Stimulated activated naive B cell treated with anti-CD40 and anti-IgM and Interleukin-4, amounts not matched to agents 10 μg/mL and 1 μg/mL and 100 μg/mL, for 72 hours (primary cell): ENCODE results near the gene UQCRH.
"Not testable (repeated sequence)": the region's sequence is repeated elsewhere in the genome, so short reads cannot be mapped to it uniquely, and the experiment has no call there.

ENCODE experiments used
- ATAC-seq, 2 donors: fragments of 150-1000 bp; cut with Tn5 transposase; replicated peaks; 2 replicates each; pipeline ENCODE4 v1.10.0; 2021; ENCODE audit warnings: moderate library complexity in 1 of 2
- DNase-seq: peaks from one replicate; pipeline ENCODE4 v3.0.0; 2021
- H3K27ac Mint-ChIP-seq: one replicate; pipeline ENCODE4 v1.8.0; 2022; ENCODE audit warnings: mild to moderate bottlenecking, mixed read lengths
- H3K27me3 Mint-ChIP-seq, 2 donors: one replicate each; pipeline ENCODE4 v1.8.0; 2022; ENCODE audit warnings: mixed read lengths in 2 of 2
- H3K36me3 Mint-ChIP-seq, 2 donors: one replicate each; pipeline ENCODE4 v1.8.0; 2022; ENCODE audit warnings: mixed read lengths in 2 of 2, mild to moderate bottlenecking in 1 of 2
- H3K4me1 Mint-ChIP-seq, 2 donors: one replicate each; pipeline ENCODE4 v1.8.0; 2022; ENCODE audit warnings: mixed read lengths in 2 of 2, mild to moderate bottlenecking in 1 of 2
- H3K4me3 Mint-ChIP-seq, 2 donors: one replicate each; pipeline ENCODE4 v1.8.0; 2022; ENCODE audit warnings: mild to moderate bottlenecking in 2 of 2, mixed read lengths in 2 of 2, moderate library complexity in 1 of 2
- H3K9me3 Mint-ChIP-seq, 2 donors: one replicate each; pipeline ENCODE4 v1.8.0; 2022; ENCODE audit warnings: mixed read lengths in 2 of 2, mild to moderate bottlenecking in 1 of 2

The UQCRH gene

GRCh38 chr1:46333300-46334029 is 30.0 kb downstream of the UQCRH start:
- peaks cover 26 to 27% of the 10 kb centered on the region in 2 donors for H3K36me3 Mint-ChIP-seq
- ATAC-seq (peak; percentile 79 to 80), DNase-seq (peak; percentile 63)
- no peaks in the 10 kb centered on the region for H3K27me3 Mint-ChIP-seq
- peaks cover 0 to 4% of the 10 kb centered on the region in 2 donors for H3K9me3 Mint-ChIP-seq
- H3K4me3 Mint-ChIP-seq: peak overlapping the region in 1 of 2 donors; percentile 11
- H3K27ac Mint-ChIP-seq: peak overlapping the region; percentile 88
- H3K4me1 Mint-ChIP-seq: peaks cover 15 to 54% of the 10 kb centered on the region in 2 donors

GRCh38 chr1:46334030-46334384 is 30.5 kb downstream of the UQCRH start:
- H3K4me1 Mint-ChIP-seq: peaks cover 17 to 57% of the 10 kb centered on the region in 2 donors
- peaks cover 25% of the 10 kb centered on the region in 2 donors for H3K36me3 Mint-ChIP-seq
- DNase-seq (no peak), ATAC-seq (no peak)
- peak overlapping the region; percentile 88 for H3K27ac Mint-ChIP-seq
- H3K27me3 Mint-ChIP-seq: no peaks in the 10 kb centered on the region
- H3K9me3 Mint-ChIP-seq: peaks cover 0 to 6% of the 10 kb centered on the region in 2 donors
- no peak overlapping the region for H3K4me3 Mint-ChIP-seq

DNA sequence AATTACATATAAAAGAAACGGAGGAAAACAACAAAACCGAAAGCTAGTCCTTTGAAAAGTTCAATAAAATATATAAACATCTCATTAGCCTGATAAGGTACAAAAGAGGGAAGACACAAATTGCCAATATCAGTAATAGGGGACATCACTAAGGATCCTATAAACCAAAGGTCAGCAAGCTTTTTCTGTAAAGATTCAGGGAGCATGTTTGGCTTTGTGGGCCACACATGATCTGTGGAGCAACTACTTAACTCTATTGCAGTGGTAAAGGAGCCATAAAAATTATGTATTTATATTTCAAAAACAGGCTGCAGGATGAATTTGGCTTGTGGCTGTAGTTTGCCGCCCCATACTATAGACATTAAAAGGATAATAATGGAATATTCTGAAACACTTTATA is 31.6 kb downstream of the UQCRH start:
- Mint-ChIP-seq H3K36me3 (peaks cover 18 to 20% of the 10 kb centered on the region in 2 donors), H3K27ac (no peak overlapping the region), H3K9me3 (peaks cover 0 to 6% of the 10 kb centered on the region in 2 donors), H3K27me3 (no peaks in the 10 kb centered on the region), H3K4me1 (peaks cover 19 to 56% of the 10 kb centered on the region in 2 donors), H3K4me3 (no peak overlapping the region)
- ATAC-seq (no peak), DNase-seq (no peak)

DNA sequence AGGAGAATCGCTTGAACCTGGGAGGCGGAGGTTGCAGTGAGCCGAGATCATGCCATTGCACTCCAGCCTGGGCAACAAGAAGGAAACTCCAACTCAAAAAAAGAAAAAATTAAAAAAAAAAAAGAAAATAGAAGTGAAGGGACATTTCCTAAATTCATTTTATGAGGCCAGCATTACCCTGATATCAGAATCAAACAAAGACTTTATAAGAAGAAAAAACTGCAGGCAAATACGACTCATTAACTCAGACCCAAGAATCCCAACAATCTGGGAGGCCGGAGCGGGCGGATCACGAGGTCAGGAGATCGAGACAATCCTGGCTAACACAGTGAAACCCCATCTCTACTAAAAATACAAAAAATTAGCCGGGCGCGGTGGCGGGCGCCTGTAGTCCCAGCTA is 33.9 kb downstream of the UQCRH start:
- H3K27ac Mint-ChIP-seq, H3K4me3 Mint-ChIP-seq, ATAC-seq, H3K9me3 Mint-ChIP-seq, H3K27me3 Mint-ChIP-seq, DNase-seq: not testable (repeated sequence)
- H3K36me3 Mint-ChIP-seq: peaks cover 18 to 22% of the 10 kb centered on the region in 2 donors
- H3K4me1 Mint-ChIP-seq: peaks cover 29 to 55% of the 10 kb centered on the region in 2 donors

DNA sequence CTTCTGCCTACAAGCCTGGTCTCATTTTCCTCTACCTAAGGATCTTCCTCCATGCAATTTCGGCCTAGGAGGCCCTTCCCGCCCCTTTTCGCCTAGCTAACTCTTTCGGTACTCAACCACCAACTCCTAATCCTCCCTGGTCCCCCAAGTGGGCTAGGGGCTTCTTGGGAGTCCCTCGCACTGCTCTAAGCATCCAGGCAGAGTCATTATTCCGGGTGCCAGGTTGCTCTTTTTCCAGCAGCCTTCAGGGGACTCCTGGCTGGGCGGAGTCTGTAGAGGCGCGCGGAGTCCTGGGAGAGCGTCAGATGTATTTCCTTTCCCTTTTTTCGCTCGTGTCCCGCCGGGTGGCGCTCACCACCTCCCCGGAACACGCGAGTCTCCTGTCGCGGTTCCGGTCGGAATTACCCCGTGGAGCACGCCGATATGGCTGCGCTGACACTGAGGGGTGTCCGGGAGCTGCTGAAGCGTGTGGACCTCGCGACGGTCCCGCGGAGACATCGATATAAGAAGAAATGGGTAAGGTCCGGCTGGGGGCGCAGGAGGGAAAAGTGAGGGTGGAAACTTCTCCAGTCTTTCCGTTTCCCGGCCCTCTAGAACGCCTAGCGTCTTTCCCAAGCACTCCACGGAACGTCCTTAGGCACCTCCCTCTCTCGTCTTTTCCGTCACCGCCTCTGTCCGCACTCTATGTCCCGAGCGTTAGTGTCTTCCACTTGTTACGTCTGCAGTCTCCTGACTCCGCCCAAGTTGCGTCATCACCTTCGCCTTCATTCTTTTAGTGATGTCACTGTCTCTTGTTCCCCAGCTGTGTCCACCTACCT is 37.1 kb downstream of the UQCRH start, which contains the start of gene NSUN4:
TSS of gene NSUN4 (plus strand) at position 404 of the 818 bp plus-strand sequence. CDS start at position 424, 20 bp downstream.
- ATAC-seq: peak; percentile 89
- Mint-ChIP-seq H3K9me3 (peaks cover 0 to 1% of the 10 kb centered on the region in 2 donors), H3K27ac (peak within 1 kb of the TSS; percentile 99), H3K27me3 (no peaks in the 10 kb centered on the region), H3K36me3 (peaks cover 43 to 53% of the 10 kb centered on the region in 2 donors), H3K4me1 (peaks cover 43 to 66% of the 10 kb centered on the region in 2 donors), H3K4me3 (peak within 1 kb of the TSS; percentile 97 to 98)
- peak; percentile 86 for DNase-seq

GRCh38 chr1:46341222-46342083 is 38.0 kb downstream of the UQCRH start:
- Mint-ChIP-seq H3K27ac (peak overlapping the region; percentile 99), H3K9me3 (peaks cover 0 to 1% of the 10 kb centered on the region in 2 donors), H3K4me3 (peak overlapping the region; percentile 97 to 98), H3K4me1 (peaks cover 43 to 71% of the 10 kb centered on the region in 2 donors), H3K36me3 (peaks cover 43 to 55% of the 10 kb centered on the region in 2 donors), H3K27me3 (no peaks in the 10 kb centered on the region)
- DNase-seq: no peak
- ATAC-seq: no peak

DNA sequence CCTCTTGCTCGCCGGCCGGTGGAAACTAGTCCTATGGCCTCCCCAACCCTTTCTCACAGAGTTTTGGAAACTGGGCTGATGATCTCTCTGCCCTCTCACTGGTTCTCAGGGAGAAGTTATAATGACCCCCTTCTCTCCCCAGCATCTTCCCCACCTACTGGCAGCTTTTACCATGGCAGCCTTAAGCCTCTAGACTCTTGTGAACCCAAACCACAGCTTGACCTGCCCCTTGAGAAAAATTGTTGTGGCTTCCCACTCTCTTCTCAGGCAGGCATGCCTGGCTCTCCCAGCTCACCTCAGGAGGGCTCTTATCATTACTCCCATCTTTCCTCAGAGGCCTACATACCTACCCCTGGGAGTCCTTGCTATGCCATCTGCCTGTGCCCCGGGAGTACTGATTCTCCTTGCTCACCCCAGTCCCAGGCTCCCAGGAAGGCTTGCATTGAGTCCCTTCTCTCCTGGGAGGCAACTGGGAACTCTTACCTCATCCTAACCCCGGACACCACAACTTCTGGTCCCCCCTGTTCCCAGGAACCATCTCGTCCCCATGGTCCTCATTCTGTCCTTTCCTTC is 38.7 kb downstream of the UQCRH start:
- Mint-ChIP-seq H3K27me3 (no peaks in the 10 kb centered on the region), H3K27ac (peak overlapping the region; percentile 99), H3K36me3 (peaks cover 50 to 62% of the 10 kb centered on the region in 2 donors), H3K9me3 (peaks cover 0 to 1% of the 10 kb centered on the region in 2 donors), H3K4me1 (peaks cover 46 to 78% of the 10 kb centered on the region in 2 donors), H3K4me3 (peak overlapping the region; percentile 97 to 98)
- DNase-seq (peak; percentile 15), ATAC-seq (peak; percentile 23 to 26)

DNA sequence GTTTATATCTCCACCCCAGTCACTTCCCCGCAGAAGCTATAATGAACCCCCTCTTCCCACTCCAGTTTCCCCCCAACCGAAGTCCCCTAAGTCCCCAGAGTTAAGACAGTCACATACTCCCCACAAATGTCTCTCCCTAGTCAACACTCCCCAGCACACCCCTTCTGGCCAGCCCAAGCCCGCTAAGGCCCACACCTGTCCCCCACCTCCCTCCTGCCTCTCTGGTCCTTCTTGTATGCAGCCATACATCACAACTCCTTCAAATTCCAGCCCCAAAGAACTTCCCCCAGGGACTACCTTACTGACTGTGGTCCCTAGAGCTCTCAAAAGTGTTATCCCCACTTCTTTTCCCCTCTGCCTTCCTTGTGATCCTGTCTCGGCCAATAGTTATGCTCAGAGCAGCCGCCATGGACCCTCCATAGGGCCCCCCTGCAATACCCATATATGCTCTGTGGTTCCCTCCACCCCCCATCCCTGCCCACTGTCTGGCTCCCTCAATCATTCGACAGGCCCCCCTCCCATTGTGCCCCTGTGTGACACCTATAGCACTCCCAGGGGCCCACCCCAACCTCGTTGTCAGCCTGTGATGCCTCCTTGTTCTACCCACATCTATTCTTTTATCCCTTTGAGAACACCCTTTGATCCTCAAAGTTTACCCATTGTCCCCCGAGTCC is 39.3 kb downstream of the UQCRH start:
- peaks cover 0 to 1% of the 10 kb centered on the region in 2 donors for H3K9me3 Mint-ChIP-seq
- ATAC-seq (no peak), DNase-seq (no peak)
- no peaks in the 10 kb centered on the region for H3K27me3 Mint-ChIP-seq
- peaks cover 55 to 69% of the 10 kb centered on the region in 2 donors for H3K36me3 Mint-ChIP-seq
- peak overlapping the region; percentile 97 to 98 for H3K4me3 Mint-ChIP-seq
- peaks cover 48 to 84% of the 10 kb centered on the region in 2 donors for H3K4me1 Mint-ChIP-seq
- H3K27ac Mint-ChIP-seq: peak overlapping the region; percentile 99

DNA sequence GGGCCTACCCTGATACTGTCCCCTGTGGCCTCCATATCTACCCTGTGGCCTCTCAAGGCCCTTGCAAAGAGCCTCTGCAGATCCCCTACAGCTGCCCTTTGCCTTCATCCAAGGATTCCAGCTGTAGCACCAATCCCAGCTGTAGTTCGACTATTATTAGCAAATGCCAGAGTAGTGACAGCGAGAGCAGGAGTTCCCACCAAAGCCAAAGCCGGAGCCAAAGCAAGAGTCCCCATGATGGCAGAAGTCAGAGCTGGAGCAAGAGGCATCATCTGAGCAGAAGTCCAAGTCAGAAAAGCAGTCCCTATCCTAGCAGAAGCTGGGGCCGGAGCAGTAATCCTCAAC is 39.8 kb downstream of the UQCRH start:
- ATAC-seq (no peak), DNase-seq (no peak)
- Mint-ChIP-seq H3K4me3 (peak overlapping the region in 1 of 2 donors; percentile 26), H3K27ac (peak overlapping the region; percentile 20), H3K27me3 (no peaks in the 10 kb centered on the region), H3K9me3 (peaks cover 0 to 1% of the 10 kb centered on the region in 2 donors), H3K4me1 (peaks cover 51 to 90% of the 10 kb centered on the region in 2 donors), H3K36me3 (peaks cover 60 to 73% of the 10 kb centered on the region in 2 donors)

- no peaks in the 10 kb centered on the region for H3K27me3 Mint-ChIP-seq
Measured at GRCh38 chr1:46343705-46344104, 40.2 kb downstream of the UQCRH start.

DNA sequence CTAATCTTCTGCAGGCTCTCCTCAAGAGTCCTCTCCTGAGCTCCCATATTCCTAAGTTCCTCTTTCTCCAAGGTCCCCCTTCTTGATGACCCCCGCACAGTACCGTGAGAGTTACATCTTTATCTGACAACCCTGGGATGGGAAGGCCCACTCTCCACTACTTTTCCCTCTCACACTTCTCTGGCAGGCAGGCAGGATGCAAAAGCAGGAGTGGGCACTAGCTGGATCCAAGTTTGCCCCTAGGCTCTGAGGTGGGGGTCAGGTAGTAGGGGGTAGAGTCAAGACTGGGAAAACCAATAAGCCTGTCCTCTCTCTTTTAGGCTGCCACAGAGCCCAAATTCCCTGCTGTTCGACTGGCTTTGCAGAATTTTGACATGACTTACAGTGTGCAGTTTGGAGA is 41.0 kb downstream of the UQCRH start:
- Mint-ChIP-seq H3K4me1 (peaks cover 48 to 84% of the 10 kb centered on the region in 2 donors), H3K4me3 (no peak overlapping the region), H3K9me3 (no peaks in the 10 kb centered on the region), H3K27ac (peak overlapping the region; percentile 42), H3K36me3 (peaks cover 63 to 76% of the 10 kb centered on the region in 2 donors), H3K27me3 (no peaks in the 10 kb centered on the region)
- no peak for ATAC-seq
- DNase-seq: no peak

More at GRCh38 chr1:46343705-46344104, 40.2 kb downstream of the UQCRH start:
- Mint-ChIP-seq H3K27ac (peak overlapping the region; percentile 42), H3K4me1 (peaks cover 50 to 89% of the 10 kb centered on the region in 2 donors), H3K36me3 (peaks cover 60 to 73% of the 10 kb centered on the region in 2 donors), H3K4me3 (peak overlapping the region in 1 of 2 donors; percentile 26), H3K9me3 (peaks cover 0 to under 1% of the 10 kb centered on the region in 2 donors)
- DNase-seq (no peak), ATAC-seq (no peak)

GRCh38 chr1:46345281-46345680 is 41.8 kb downstream of the UQCRH start:
- ATAC-seq: no peak
- DNase-seq: no peak
- Mint-ChIP-seq H3K4me1 (peaks cover 47 to 77% of the 10 kb centered on the region in 2 donors), H3K36me3 (peaks cover 67 to 80% of the 10 kb centered on the region in 2 donors), H3K27me3 (no peaks in the 10 kb centered on the region), H3K4me3 (no peak overlapping the region), H3K9me3 (no peaks in the 10 kb centered on the region), H3K27ac (peak overlapping the region; percentile 45)

DNA sequence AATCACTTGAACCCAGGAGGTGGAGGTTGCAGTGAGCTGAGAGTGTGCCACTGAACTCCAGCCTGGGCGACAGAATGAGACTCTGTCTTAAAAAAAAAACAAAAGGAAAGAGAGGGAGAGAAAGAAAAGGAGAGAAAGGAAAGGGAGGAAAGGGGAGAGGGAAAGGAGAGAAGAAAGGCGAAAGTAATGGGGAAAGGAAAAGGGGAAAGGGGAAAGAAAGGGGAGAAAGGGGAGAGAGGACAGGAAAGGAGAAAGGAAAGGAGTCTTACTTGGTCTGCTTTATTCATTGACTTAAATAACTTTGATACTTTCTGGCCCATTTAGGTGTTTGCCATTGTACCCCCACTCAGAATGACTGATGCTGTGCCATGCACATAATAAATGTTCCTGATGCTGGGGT is 48.9 kb downstream of the UQCRH start:
- no peaks in the 10 kb centered on the region for H3K27me3 Mint-ChIP-seq
- no peak overlapping the region for H3K27ac Mint-ChIP-seq
- ATAC-seq (no peak), DNase-seq (no peak)
- peaks cover 6 to 11% of the 10 kb centered on the region in 2 donors for H3K4me1 Mint-ChIP-seq
- H3K36me3 Mint-ChIP-seq: peaks cover 38 to 44% of the 10 kb centered on the region in 2 donors
- H3K9me3 Mint-ChIP-seq: no peaks in the 10 kb centered on the region
- H3K4me3 Mint-ChIP-seq: no peak overlapping the region
